Measurements from ENCODE around the gene CMC2.

CMC2 gene

DNA sequence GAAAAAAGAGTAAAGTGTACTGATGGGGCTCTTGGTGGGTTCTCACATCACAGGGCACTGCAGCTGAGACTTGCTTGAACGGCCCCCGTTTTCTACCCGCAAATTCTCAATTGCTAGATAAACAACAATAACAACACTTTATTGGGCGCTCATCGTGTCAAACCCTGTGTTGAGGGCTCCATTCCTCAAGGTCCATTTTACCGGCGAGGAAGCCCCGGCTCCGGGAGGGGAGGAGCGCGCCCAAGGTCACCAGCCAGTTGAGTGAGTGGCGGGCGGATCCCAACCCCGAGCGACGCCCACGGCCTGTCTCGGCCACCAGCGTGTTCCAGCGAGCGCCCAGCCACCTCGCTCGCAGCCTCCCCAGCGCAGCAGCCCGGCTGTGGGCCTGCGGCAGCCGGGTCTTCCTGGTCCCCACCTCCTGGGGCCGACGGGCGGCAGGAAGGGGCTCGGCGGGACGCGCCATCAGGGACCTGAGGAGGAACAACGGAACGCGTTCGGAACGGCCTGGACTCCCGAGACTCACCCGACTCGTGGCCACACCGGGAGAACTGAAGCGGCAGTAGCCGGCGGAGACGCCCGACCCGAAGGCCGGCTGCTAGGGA lies 373 bp downstream of the CMC2 start:
- H3K27me3 ChIP-seq (ENCODE audit: insufficient read depth, poor library complexity, severe bottlenecking): no peaks in the 10 kb centered on the region
- TF ChIP-seq POLR2AphosphoS5 (IDR thresholded peaks at IDR 0.05; ENCODE audit: low read depth) (no peak), SPI1 (IDR thresholded peaks at IDR 0.05; ENCODE audit: borderline replicate concordance, low read depth) (no peak), GABPA (IDR thresholded peaks at IDR 0.05; ENCODE audit: low read depth) (no peak)
- TF ChIP-seq, protein P1, sequence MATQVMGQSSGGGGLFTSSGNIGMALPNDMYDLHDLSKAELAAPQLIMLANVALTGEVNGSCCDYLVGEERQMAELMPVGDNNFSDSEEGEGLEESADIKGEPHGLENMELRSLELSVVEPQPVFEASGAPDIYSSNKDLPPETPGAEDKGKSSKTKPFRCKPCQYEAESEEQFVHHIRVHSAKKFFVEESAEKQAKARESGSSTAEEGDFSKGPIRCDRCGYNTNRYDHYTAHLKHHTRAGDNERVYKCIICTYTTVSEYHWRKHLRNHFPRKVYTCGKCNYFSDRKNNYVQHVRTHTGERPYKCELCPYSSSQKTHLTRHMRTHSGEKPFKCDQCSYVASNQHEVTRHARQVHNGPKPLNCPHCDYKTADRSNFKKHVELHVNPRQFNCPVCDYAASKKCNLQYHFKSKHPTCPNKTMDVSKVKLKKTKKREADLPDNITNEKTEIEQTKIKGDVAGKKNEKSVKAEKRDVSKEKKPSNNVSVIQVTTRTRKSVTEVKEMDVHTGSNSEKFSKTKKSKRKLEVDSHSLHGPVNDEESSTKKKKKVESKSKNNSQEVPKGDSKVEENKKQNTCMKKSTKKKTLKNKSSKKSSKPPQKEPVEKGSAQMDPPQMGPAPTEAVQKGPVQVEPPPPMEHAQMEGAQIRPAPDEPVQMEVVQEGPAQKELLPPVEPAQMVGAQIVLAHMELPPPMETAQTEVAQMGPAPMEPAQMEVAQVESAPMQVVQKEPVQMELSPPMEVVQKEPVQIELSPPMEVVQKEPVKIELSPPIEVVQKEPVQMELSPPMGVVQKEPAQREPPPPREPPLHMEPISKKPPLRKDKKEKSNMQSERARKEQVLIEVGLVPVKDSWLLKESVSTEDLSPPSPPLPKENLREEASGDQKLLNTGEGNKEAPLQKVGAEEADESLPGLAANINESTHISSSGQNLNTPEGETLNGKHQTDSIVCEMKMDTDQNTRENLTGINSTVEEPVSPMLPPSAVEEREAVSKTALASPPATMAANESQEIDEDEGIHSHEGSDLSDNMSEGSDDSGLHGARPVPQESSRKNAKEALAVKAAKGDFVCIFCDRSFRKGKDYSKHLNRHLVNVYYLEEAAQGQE (IDR thresholded peaks at IDR 0.05; ENCODE audit: insufficient replicate concordance, low read depth): no peak
- TF ChIP-seq, protein P2, sequence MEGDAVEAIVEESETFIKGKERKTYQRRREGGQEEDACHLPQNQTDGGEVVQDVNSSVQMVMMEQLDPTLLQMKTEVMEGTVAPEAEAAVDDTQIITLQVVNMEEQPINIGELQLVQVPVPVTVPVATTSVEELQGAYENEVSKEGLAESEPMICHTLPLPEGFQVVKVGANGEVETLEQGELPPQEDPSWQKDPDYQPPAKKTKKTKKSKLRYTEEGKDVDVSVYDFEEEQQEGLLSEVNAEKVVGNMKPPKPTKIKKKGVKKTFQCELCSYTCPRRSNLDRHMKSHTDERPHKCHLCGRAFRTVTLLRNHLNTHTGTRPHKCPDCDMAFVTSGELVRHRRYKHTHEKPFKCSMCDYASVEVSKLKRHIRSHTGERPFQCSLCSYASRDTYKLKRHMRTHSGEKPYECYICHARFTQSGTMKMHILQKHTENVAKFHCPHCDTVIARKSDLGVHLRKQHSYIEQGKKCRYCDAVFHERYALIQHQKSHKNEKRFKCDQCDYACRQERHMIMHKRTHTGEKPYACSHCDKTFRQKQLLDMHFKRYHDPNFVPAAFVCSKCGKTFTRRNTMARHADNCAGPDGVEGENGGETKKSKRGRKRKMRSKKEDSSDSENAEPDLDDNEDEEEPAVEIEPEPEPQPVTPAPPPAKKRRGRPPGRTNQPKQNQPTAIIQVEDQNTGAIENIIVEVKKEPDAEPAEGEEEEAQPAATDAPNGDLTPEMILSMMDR (IDR thresholded peaks at IDR 0.05; ENCODE audit: insufficient read depth, low read length): no peak
- DNase-seq (ENCODE audit: low read depth in 1 of 2, low spot score in 1 of 2): peak in 1 of 2 experiments; percentile 66
- peak overlapping the region; percentile 88 for H3K4me3 ChIP-seq (replicated peaks; ENCODE audit: insufficient read depth, low read length)
- H3K27ac ChIP-seq (replicated peaks): peak overlapping the region; percentile 99

DNA sequence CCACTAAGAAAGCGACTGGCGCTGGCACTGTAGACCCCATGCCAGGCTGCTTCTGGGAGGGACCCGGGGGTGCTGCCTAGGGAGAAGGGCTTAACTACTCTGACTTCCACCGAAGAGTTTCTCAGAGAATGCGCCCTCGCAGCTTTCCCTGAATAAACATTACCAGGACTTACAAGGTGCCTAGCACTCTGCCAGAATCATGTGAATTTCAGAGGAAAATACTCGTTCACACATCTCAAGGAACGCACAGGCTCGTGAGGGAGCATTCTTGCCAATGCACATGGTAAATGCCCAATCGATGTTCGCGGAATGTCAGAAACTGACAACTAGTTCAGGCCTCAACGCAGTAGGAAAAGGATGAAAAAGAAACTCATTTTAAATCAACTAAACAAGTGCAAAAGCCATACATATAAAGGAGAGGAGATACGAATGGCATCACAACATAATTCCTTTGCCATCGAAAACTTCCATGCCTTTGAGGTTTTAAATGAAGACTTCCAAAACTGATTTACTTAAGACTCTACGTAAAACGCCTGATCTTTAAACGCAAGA lies 999 bp downstream of the CMC2 start:
- peak overlapping the region; percentile 88 for H3K4me3 ChIP-seq (replicated peaks; ENCODE audit: insufficient read depth, low read length)
- H3K27me3 ChIP-seq (ENCODE audit: insufficient read depth, poor library complexity, severe bottlenecking): no peaks in the 10 kb centered on the region
- TF ChIP-seq GABPA (IDR thresholded peaks at IDR 0.05; ENCODE audit: low read depth) (no peak), SPI1 (IDR thresholded peaks at IDR 0.05; ENCODE audit: borderline replicate concordance, low read depth) (no peak), POLR2AphosphoS5 (IDR thresholded peaks at IDR 0.05; ENCODE audit: low read depth) (no peak)
- TF ChIP-seq, protein P1 (IDR thresholded peaks at IDR 0.05; ENCODE audit: insufficient replicate concordance, low read depth): no peak
- TF ChIP-seq, protein P2 (IDR thresholded peaks at IDR 0.05; ENCODE audit: insufficient read depth, low read length): no peak
- no peak for DNase-seq (ENCODE audit: low read depth in 1 of 2, low spot score in 1 of 2)
- peak overlapping the region; percentile 99 for H3K27ac ChIP-seq (replicated peaks)

DNA sequence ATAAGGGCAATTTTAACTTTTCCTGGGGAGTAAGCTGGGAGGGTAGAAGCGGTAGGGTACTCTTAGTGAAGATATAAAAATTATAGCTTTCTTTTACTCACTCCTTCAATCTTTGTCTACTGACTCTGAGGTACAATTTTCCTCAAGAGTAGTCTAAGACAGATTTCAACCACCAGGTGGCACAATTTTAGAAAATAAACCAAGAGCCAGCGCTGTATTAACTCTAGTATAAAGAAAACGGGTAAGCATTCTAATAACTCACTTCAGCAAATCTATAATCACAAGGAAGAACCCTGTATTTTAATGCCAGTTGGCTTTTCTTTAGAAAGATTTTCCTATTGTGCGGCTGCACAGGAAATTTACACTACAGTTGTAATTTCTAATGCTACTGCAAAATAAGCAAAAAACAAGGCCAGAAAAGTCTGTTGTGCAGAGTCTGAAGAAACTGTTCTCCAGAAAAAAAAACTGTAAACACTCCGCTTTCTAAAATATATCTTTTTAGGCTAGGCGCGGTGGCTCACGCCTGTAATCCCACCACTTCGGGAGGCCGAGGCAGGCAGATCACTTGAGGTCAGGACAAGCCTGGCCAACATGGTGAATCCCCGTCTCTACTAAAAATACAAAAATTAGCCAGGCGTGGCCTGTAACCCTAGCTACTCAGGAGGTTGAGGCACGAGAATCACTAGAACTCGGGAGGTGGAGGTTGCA lies 1.9 kb downstream of the CMC2 start:
- H3K27me3 ChIP-seq (ENCODE audit: insufficient read depth, poor library complexity, severe bottlenecking): no peaks in the 10 kb centered on the region
- DNase-seq (ENCODE audit: low read depth in 1 of 2, low spot score in 1 of 2): peak in 1 of 2 experiments; percentile 49
- peak overlapping the region; percentile 13; the same call in 1 of the 2 replicates for H3K27ac ChIP-seq (replicated peaks)
- H3K4me3 ChIP-seq (replicated peaks; ENCODE audit: insufficient read depth, low read length): peak overlapping the region; percentile 88
- TF ChIP-seq, protein P1 (IDR thresholded peaks at IDR 0.05; ENCODE audit: insufficient replicate concordance, low read depth): no peak
- TF ChIP-seq GABPA (IDR thresholded peaks at IDR 0.05; ENCODE audit: low read depth) (no peak), SPI1 (IDR thresholded peaks at IDR 0.05; ENCODE audit: borderline replicate concordance, low read depth) (no peak), POLR2AphosphoS5 (IDR thresholded peaks at IDR 0.05; ENCODE audit: low read depth) (no peak)
- TF ChIP-seq, protein P2 (IDR thresholded peaks at IDR 0.05; ENCODE audit: insufficient read depth, low read length): no peak
